H4 (cell line): Measurements from ENCODE around the gene STX18. TPM values are rescaled to one million over a fixed set of nuclear protein-coding genes. Genes with fewer than 3 reads are reported as not detected.
"Not testable (repeated sequence)": the region's sequence is repeated elsewhere in the genome, so short reads cannot be mapped to it uniquely, and the experiment has no call there.

Experiments
- DNase-seq: peaks from one replicate; pipeline ENCODE4 v3.0.0-alpha.2; 2015; ENCODE audit warnings: low spot score
- total RNA-seq: library from RNA; depleted of rRNA; stranded (reverse); fragments of >200 nt; shearing (Covaris generic); gene quantifications from 2 replicates; pipeline ENCODE4 v1.2.3, GENCODE V29; 2014; rRNA removed

STX18 gene
- total RNA-seq, result 36.2 and 49.6 TPM in 2 replicates

DNA sequence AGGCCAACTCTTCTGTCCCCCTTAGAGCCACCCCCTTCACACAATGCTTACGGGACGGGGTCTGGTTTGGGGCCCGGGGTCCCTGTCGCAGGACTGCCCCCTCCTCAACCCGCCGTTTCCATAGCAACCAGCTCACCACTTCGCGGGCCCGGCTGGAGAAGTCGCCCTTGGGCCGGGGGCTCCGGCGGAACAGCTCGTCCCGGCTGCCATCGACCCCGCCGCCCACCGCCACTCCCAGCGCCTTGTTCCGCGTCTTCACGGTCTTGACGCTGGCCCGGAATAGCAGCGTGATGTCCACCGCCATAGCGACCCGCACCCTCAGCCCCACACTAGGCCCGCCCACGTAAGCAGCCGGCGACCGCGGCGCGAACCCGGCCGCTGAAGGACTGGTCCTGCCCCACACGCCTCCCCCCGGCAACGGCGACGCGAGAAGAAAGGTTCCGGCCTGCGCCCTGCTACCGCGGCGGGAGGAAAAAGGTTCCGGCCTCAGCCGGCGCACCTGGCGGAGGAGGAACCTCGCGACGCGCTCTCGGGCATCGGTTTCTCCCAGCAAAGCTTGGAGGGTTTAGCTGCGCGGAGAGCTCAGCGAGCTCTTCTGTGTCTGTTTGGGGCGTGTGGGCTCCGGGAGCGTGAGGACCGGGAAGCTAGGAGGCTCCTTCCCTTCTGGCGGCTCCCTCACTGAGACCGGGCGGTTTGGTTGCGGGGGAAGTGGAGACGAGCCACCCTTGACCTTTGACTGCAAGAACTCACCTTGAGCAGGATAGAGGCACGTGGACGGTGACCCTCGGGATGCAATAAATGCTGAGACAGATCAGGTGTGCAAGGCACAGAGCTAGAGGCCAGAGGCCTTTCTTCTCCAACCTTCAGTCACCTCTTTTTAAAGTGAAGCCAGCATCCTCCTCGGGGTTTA is at the start of gene STX18:
TSS of gene STX18 (minus strand) at position 388 of the 910 bp plus-strand sequence. CDS start at position 304, 84 bp downstream.
- DNase-seq, result peak; percentile 83

DNA sequence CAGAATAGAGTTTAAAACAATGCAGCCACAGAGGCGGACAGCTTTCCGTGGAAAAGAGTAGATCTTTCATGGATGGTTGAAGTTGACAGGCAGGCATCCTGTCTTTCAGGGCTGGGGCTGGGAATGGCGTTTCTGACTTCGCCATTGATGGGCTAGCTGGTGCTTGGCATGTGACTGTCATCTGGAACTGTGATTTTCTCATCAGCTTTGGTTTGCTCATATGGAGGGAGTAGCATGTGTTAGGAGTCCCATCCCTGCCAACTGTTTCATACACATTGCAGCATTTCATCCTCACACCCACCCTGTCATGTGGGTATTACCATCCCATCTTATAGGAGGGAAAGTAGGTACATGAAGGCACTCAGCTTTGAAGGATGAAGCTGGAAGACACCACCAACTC is 49.2 kb upstream of the STX18 start:
- no peak for DNase-seq

DNA sequence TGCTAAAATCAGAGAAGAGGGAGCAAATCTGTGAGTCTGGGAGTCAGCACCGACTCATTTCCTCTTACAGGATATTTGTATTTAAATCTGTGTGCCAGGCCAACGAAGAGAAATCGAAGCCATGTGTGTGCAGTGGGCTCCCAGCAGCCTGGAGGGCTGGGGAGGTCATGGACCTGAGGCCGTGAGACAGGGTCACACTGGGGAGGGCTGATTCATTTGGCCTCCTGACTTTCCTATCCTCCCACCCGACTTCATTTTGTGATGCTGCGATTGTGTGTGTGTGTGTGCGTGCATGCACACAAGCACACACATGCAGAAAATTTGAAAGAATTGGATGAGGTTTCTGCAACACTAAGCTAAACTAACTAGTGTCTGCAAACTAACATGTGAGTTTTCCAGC is 48.7 kb upstream of the STX18 start:
- DNase-seq, result no peak

DNA sequence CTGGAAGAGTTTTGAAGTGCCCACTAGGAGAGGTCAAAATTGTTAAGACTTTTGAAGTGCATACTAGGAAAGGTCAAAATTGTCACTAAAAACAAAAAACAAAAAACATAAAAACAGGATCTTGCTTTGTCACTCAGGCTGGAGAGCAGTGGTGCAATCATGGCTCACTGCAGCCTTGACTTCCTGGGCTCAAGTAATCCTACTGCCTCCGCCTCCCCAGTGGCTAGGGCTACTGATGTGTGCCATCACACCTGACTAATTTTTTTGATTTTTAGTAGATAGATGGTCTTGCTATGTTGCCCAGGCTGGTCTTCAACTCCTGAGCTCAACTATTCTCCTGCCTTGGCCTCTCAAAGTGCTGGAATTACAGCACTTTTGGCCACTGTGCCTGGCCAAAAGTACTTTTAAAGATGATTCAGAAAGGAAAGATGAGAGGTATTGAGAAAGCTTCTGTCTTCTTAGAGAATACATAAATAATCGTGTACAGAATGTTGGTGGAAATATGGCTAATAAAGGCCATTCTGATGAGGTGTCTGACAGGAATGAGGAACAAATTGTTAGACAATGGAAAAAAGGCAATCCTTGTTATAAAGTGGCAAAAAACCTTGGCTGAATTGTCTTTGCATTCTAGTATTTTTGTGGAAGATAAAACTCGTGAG is 43.3 kb upstream of the STX18 start:
- no peak for DNase-seq

DNA sequence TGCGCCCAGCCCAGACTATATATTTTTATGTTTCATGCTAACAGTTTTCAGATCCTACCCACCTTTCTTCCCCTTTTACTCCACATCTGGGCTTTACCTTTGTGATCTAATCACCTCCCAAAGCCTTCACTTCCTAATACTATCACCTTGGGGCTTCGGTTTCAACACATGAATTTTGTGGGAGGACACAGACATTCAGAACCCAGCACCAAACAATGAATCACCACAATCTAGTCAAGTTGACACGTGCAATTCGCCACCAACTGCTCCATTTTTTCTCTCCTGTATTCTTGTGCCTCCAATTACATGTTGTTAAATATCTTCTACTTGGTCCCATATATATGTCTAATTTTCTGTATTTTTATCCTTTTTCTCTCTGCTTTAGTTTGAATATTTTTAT is 41.8 kb upstream of the STX18 start:
- no peak for DNase-seq

DNA sequence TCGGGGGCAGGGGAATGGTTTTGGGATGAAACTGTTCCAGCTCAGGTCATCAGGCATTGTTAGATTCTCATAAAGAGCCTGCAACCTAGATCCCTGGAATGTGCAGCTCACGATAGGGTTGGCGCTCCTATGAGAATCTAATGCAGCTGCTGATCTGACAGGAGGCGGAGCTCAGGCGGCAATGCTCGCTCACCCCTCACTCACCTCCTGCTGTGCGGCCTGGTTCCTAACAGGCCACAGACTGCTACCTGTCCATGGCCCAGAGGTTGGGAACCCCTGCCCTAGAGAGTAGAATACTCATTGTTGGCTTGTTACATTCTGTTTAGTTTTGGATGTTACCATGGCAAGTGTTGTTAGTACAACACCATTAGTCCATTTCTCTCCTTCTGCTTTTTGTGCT is 40.8 kb upstream of the STX18 start:
- DNase-seq, result no peak

DNA sequence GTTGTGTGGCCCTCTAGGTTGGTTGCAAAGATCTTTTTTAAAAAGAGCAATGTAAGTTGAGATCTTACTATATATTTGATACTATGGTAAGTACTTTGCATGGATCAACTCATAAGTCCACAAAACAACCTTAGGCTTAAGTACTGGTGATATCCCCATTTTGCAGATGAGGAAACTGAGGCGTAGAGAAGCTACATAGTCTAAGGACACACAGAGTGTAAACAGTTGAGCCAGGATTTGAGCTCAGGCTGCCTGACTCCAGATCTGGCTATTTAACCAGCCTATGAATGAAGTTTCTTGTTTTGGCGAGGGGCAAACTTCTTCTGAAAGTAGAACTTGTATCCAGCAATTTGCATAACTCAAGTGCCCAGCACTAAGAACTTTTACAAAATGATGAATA is 38.6 kb upstream of the STX18 start:
- DNase-seq, result no peak

DNA sequence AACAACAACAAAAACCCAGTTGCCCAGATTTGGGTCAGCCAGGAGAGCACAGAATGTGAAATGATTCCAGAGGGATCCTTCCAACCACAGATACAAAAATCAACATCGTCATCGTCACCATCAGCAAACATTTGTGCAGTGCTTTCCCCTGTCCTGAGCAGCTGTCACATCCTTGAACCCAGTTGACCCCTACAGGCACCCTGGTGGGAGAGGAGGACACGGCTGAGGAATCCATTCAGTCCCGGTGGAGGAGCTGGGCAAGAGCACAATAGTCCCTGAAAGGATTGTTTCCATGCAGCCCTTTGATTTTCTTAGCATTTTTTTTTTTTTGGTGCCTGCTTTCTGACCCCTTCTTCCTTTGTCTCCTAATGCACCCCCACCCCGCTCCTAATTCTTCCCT is 37.1 kb upstream of the STX18 start:
- DNase-seq, result no peak

DNA sequence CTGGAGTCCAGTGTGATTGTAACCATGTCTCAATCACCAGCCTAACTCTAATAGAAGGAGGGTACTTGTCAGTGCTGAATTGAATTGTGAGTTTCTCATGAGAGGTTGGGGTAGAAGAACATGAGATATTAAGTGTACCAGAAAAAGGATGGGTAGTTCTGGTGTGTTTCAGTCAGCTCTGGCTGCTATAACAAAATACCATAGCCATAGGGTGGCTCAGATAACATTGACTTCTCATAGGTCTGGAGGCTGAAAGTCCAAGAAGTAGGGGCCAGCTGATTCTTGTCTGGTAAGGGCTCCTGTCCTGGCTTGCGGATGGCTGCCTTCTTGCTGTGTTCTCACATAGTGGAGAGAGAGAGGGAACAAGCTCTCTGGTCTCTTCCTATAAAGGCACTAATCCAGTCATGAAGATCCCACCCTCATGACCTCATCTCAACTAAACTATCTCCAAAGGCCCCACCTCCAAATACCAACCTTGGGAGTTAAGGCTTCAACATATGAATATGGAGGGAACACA is 35.6 kb upstream of the STX18 start:
- DNase-seq, result no peak

DNA sequence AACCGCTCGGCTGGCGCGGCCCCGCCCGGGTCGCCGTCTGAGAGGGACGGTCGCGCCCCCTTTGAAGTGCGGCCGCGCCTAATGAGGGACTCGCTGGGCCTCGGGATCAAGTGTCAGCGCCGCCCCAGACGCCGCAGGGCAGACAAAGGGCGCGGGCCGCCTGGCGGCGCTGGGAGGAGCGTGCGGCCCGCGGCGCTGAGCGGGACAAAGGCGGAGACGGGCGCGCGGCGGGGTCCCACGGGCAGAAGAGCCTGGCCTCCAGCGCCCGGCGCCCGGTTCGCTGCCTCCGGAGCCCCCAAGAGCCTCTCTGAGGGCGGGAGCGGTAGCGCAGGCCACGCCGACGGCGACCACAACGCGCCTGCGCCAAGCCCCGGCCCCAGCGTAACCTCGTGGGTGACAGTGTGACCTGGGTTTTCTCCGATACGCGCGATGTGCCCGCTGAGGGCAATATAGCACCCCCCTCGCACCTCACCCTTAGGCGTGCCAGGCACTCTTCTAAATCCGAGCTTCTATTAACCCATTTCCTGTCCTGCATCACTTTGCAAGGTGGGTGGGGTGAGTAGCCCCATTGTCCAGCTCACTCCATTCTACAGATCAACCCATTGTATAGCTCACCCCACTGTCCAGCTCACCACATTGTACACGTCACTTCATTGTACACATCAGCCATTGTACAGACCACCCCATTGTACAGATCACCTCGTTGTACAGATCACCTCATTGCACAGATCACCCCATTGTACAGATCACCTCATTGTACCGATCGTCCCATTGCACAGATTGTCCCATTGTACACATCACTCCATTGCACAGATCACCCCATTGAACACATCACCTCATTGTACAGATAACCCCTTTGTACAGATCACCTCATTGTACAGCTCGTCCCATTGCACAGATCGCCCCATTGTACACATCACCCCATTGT is 33.7 kb upstream of the STX18 start:
- no peak for DNase-seq

DNA sequence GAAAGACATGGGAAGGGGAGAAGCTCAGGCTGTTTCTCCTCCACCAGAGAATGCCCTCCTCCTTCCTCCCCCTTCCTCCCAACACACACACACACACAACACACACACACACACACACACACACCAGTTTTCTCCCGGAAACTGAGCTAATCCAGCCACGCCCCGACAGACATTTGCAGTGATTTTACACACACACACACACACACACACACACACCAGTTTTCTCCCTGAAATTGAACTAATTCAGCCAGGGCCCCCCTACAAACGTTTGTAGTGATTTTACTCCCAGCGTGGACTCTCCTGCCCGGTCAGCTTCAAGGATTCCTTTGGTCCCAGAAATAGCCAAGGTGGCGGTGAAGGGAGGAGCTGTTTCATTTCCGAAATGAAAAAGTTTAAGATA is 32.9 kb upstream of the STX18 start:
- no peak for DNase-seq

DNA sequence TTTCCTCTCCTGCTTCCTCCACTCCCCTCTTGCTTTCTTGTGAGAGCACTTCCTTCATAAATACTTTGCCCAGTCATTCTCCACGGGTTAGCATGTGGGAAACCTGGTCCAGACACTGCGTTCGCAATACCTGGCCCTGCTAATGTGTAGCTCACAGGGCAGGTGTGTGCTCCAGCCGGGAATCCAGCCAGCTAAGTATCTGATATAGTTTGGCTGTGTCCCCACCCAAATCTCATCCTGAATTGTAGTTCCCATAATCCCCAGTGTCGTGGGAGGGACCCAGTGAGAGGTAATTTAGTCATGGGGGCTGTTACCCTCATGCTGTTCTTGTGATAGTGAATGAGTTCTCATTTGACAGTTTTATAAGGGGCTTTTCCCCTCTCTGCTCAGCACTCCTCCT is 32.2 kb upstream of the STX18 start:
- no peak for DNase-seq

DNA sequence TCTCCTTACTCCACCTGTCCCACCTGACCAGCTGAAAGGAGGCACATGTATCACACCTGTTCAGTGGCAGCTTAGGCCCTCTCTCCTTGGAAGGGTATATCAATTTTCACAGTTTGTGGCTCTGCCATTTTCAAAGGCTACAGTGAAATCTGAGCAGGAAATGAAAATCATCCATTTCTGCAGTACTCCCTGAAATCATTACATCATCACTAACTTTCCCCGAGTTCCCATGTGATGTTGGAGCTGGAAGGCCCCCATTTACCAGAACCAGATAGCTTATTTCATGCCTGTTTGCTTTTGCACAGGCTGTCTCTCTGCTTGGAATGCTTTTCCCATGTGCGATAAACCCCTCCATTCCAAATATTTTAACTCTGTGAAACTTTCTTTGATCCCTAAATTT is 31.0 kb upstream of the STX18 start:
- DNase-seq, result no peak

DNA sequence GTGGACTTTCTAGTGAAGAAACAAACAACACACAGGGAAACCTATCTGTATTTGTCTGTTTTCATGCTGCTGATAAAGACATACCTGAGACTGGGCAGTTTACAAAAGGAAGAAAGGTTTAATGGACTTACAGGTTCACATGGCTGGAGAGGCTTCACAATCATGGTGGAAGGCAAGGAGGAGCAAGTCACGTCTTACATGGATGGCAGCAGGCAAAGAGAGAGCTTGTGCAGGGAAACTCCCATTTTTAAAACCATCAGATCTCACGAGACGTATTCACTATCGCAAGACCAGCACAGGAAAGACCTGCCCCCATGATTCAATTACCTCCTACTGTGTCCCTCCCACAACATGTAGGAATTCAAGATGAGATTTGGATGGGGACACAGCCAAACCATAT is 28.0 kb upstream of the STX18 start:
- DNase-seq, result not testable (repeated sequence)

DNA sequence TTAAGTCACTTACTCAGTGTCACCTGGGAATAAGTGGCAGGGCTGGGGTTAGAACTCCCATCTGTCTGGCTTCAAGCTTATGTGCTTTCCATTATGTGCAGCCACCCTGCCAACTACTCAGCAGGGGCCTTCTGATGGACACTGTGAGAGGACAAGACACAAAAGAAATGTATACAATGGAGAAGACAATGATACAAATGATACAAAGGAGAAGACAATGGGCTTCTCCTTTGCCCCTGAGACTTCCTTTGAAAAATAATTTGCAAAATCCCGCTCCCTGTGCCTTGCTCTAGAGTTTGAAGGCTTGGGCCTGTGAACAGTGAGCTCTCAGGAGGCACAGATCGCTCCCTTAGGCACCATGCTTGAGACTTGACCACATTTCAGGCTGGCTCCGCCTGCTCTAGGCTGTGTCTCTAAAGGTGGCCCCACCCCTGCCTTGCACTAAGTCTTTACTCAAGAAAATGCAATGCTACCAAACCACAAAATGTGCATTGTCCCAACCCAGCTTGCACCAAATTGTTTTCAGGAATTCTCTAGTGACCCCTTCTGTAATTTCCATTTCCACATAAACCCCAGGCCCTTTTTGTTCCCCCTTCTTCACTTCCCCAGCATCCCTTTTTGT is 27.1 kb upstream of the STX18 start:
- DNase-seq, result no peak

DNA sequence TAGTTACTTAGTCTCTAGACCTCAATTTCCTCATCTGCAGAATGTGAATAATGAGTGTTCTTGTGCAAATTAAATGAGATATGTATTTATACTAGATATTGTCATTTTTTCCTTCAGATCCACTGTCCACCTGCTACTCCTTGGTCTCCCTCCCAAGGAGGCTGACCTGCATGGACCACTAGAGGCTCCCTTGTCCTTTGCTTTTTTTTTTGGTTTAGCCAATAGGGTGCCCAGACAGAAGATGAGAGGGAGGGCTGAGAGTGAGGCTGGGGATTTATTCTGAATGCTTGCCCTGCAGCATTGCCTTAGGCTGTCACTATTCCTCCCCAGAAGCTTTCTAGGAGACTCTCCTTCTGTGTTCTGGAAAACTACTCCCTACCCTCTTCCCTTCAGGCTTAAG is 24.5 kb upstream of the STX18 start:
- not testable (repeated sequence) for DNase-seq

DNA sequence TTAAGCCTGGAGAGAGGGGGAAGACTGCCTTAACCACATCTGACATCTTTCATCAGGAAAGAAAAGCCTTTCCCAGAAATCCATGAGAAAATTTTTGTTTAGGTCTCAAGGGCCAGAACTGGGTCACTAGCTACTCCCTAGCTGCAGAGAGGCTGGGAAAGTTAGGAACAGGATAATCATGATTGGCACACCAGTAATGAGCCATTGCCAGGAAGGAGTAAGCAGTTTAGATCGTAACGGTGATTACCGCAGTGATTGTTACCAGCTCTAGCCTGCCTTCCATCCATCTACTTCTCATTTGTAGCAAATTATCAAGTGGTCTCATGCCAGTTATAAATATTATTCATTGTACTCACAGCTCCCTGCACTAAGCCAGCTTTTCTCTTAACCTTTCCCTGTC is 22.7 kb upstream of the STX18 start:
- DNase-seq, result no peak

DNA sequence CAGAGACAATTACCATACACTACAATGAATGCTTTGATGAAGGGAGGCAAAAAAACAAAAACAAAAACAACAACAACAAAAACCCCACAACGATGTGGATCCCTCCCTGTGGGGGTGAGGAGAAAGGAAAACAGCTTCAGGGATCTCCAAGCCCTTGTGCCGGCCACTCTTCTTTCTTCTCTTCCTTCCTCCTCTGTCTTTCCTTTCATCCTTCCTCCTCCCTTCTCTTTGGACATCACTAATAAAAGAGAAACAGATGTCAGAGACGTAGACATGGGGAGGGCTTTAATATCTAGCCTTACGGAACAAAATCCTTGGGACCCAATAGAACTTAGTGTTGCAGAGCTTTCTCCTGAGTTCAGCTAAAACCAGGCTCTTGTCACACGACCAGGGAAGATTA is 18.8 kb upstream of the STX18 start:
- no peak for DNase-seq

DNA sequence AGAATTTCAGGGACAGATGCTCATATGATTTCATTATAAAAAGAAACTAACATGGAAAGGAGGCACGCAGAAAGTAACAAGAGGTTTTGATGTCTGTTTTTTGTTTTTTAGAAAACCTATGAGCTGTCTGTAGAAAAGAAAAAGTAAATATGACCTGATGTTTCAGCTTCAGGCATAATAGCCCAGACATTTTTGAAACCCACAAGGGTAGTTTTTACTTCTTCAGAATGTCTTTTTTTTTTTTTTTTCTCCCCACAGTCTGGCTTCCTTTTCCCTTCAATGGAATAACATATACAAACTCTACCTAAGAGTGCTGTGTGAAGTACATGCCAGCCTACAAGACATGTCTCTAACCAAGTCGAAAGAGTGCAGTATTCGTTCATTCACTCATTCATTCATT is 18.3 kb upstream of the STX18 start:
- DNase-seq, result no peak

DNA sequence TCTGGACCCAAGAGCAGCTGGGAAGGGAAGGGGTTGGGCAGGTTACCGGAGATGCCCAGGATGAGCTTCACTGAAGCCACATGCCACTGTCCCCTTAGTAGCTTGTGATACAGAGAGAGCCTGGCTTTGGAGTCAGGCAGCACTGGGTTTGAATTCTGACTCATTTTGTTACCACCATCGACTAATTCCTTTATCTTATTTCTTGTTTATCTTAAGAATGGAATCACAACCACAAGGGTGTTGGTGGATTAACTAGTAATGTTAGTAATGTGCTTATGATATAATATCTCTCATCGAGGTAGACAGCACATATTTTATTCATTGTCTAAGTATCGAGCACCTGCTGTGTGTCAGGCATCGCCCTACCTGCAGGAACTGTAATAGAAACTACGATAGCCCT is 17.7 kb upstream of the STX18 start:
- no peak for DNase-seq

DNA sequence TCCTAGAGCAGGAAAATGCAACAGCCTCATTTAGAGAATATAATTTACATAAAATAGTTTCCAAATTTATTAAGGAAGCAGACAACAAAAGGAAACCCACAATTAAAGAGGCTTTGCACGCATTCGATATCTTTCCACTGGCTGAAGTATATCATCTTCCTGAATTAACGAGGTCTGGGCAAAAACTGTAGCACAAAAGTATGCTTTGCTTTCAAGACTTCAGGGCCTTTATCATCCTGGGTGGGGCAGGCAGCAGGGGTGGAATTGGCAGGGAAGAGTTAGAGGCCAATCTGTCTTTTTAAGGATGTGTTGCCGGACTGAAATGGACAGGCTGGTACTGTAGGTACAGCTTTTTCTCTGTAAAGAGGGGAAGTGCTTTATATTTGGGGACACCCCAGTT is 17.0 kb upstream of the STX18 start:
- no peak for DNase-seq
